Stimulated activated CD4-positive, alpha-beta T cell treated with anti-CD3 and anti-CD28 coated beads, Interleukin-12 subunit alpha, Interleukin-12 subunit beta, amount 100 ng/mL, for 48 hours (primary cell): ENCODE data around the gene FHAD1.

Experiments used
- DNase-seq, 3 donors: peaks; one replicate each; pipeline ENCODE4 v3.0.0-alpha.2; 2020; ENCODE audit warnings: low read depth in 2 of 3, low spot score in 1 of 3

The FHAD1 gene

DNA sequence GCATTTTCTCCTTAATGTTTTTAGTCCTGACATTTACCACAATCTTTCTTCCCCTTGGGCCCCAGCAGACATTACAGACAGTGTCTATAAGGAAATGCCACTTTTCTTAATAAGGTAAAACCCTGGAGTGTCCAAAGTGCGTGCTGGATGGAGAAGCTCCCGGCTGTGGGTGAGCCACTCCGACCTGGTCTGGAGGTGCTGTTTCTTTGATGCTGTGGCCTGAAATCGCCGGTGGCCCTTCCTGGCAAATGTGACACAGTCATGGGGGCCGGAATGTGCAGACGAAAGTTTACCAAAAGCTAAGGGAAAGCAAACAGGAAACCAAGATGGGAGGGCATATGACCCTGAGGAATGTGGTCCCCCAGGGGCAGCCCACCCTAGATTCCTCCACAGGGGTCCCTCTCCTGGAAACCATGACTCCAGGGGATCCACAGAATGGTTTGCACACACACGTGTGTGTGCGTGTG is 77.9 kb downstream of the FHAD1 start:
- no peak for DNase-seq

DNA sequence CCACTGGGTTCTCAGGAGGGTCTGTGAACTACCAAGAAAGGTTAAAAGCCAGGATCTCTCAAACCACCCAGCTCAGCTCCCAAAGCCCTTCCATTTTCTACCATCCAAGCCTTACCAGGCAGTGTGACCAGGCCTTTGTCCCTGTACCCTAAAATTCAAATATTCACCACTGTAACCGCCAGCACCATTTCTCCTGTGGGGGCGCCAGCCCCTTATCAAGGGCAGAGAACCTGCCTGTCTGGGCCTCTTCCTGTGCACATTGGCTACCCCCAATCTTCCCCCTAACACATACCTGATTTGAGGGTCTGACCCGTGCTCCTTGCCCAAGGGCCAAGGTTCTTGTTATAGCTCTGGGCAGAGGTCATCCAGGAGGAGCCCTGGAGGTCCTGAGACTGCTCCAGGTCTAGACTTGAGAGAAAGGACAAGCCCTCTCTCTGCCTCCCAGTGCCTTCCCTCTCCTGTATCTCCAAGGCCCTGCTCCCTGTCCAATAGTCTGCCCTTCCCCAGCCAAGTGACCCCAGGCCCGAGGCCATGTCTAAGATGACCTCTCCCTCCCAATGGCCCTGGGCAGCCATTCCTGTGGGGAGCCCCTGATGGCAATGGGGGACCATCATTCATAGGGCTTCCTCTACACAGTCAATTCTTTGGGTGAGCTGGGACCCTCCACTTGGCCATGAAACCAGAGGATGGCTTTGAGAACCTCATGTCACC is 78.5 kb downstream of the FHAD1 start:
- no peak for DNase-seq

DNA sequence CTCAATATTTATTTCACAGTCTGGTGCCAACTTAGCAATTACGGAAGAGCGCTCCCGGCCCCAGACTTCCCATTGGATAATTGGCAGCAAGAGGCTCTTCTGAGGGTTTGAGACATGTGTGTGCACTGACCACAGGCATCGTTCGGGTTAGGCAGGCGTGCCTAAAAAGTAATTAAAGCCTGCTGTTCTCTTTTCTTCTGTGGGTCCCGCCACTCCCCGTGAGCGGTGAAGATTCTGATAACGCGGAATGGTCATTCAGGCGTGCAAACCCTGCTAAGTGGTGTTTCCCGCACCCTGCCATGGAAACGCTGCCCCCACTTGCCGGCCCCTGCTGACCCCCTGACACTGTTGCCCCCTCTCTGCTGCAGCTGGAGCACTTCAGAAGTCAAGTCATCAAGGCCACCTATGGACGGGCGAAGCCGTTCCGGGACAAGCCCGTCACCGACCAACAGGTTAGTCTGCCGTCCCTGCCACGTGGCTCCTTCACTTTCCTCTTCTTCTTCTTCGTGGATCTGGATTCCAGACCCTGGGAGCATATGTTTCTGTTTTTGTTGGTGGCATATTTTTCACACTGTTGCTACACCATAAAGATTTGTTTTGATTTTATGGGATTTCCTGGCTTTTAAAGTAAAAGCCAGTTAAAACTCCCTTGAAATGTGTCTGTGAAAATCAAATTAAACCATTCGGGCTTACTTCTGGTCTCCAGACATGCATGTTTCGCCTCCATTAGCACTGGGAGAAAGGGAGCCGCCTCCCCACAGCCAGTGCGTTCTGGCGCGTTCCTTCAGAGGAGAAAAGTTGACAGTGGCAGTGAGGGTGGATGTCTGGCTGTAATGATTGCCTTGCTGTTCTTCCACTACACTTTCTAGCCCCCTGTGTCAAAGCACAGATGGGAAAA is 79.9 kb downstream of the FHAD1 start:
- no peak for DNase-seq

DNA sequence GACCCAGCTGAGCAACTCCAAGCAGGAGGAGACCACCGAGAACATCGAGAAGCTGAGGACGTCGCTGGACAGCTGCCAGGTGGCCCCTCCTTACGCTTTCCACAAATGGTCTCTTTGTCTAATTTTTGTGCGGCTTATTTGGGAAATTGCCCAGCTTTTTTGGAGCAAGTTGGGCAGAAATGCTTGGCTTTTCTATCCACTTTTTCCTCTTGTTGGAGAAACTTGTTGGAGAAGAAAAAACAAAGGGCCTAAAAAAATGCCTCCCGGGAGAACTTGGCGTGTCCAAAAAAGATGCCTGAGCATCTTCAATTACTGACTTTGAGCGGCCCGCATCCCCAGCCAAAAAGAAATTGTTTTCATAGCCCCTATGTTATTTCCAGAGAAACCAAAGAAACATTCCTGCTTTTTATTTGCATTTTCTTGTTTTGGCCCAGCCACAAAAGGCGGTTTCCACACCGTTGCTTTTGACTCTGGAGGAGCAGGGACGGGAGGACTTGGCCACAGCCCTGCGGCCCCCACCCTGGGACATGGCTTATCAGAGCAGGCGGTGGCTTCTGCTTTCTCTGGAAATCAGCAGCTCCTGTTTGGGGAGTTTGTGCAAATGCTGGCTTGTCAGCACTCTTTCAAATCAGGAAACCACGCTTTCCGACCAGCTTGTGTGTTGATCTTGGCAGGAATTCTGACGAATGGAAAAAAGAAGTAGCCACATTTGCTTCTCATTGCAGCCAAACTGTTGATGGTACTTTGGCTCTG is 81.5 kb downstream of the FHAD1 start:
- no peak for DNase-seq

DNA sequence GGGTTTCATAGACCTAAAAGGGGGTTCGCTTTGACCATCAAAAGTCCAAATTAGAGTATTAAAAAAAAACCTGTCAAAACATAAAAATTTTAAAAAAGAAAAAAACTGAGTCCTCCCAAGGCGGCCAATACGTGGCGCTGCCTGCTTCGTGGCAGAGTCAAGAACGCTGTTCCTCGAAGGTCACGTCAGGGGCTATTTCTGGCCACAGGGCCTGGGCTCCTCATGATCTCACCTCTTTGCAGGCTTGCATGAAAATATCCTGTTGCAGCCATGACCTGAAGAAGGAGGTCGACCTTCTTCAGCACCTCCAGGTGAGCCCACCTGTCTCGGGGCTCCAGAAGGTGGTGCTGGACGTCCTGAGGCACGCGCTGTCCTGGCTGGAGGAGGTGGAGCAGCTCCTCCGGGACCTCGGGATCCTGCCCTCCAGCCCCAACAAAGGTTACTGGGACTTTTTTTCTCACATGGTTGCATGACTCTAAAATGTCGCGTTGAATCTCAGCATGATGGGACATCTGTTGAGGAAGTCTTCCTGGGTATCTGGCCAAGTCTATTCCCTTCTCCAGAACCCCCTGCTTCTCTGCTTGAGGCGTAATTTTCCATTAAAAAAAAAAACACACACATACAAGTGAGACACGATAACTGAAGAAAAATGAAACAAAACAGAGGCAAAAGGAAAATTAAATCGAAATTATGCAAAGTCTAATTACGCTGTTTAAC is 82.2 kb downstream of the FHAD1 start:
- no peak for DNase-seq

DNA sequence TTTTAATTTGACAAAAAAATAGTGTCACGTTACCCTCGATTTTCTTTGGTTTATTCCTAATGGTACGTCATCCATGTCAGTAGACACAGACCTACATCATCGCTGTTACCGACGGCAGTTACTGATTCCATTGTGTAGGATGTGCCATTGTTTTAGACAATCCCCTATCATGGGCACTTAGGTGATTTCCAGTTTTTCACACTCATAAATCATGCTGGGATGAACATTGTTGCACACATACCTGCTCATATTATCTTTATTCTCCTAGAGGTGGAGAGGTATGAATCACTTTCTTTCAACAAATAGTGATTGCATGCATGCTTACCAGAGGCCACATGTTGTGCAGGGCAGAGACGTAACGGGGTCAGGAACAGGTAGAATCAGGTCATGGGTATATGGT is 83.0 kb downstream of the FHAD1 start:
- no peak for DNase-seq

DNA sequence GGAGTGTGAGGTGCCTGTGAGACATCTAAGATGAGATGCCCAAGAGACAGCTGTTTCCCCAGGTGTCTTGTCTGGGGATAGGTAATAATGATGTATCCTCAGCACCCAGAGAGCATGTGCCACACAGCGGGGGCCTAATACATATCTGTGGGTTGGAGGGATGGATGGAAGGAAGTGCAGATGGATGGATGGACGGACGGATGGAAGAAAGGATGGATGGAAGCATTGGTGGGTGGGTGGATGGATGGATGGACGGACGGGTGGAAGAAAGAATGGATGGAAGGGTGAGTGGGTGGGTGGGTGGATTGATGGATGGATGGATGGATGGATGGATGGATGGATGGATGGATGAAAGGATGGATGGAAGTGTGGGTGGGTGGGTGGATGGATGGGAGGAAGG is 84.2 kb downstream of the FHAD1 start:
- no peak for DNase-seq

DNA sequence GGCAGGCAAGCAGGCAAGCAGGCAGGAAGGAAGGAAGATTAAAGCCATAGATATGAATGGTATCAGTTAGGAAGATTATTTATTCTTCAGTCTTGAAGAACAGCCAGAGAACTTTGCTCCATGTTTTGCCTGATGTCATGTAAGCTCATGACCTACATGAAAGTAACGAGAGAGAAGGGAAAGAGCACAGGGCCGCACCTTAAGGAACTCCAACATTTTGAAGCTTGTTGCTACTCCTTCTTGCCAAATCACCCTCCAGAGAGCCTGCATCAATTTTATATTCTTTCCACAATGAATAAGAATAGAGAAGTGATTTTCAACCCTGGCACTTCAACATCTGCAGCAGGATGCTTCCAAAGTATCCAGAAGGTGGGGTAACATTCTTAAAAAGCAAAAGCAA is 84.7 kb downstream of the FHAD1 start:
- DNase-seq = no peak

DNA sequence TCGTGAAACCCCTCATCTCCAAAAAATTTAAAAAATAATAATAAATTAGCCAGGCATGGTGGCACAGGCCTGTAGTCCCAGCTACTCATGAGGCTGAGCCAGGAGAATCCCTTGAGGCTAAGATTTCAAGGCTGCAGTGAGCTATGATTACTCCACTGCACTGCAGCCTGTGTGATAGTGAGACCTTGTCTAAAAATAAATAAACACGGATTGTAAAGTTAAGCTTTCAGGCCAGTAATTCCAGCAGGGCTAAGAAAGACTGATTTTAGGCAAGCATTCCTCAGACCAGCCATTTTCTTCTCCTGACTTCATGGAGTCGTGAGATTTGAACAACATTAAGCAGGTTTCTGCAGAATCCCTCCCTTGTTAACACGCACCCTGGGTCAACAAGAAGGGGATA is 85.5 kb downstream of the FHAD1 start:
- no peak for DNase-seq

DNA sequence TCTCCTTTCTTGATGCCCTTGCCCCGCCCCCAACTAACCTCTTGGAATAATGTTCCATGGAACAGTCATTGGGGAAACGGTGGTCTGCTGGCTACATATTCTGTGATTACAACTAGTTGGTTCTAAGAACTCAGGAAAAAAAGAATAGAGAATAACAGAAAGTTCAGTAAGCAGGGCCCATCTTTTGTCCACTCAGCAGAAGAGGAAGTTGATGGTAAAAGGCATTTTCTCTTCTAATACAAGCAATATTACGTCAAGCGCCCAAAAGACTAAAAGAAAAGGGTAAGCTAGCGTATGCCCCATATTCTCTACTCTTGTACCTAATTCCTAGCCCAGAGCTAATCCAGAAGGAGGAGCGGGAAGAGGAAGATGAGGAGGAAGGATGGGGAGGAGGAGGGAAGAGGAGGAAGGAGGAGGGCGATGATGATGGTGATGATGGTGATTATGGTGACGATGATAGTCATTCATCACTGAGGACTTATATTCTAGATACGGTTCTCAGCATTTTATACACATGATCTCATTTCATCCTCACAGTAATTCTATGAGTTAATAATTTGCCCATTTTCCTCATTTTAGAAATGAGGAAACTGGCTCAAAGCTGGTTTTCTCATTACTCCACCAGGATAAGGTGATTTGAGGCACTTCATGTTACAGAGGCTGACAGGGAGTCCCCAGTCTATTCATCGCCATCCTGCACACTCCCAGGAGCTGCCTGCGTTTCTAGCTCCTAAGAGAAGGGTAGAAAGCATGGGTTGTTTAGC is 86.1 kb downstream of the FHAD1 start:
- DNase-seq = no peak

DNA sequence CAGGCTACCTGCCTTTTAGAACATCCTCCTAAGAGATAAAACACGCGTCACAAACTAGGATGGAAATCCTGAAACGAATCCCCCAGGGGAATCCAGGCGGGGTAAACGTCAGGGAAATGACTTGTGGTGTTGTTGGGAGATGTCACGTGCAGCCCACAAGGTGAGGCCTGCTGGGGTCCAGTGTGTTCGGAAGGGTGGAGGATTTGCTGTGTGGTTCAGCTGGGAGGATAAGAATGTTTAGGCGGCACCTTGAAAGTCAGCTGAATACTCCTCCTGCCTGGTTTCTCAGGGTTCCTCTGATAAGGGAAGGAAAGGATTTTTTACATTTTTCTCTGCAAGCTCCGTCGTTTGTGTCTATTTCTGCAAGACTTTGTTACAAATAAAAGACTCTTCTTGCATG is 88.0 kb downstream of the FHAD1 start:
- DNase-seq = no peak

DNA sequence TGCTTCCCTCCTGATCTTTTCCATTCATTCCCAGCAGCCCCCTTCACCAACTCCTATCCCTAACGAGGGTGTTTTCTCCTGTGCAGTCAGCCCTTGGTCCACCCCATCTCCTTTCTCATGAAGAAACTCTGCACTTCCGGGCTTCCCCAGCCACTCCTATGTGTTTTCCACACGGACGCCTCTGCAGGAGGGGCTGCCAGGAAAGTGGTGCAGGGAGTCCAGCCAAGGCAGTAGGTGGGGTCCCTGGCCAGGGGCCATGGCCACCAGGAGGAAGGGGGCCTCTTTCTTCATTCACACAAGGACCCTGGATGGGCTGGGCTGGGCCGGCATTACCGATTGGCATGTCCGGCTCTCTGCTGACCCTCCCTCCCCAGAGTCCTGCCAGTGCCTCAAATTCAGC is 89.8 kb downstream of the FHAD1 start:
- DNase-seq = no peak

DNA sequence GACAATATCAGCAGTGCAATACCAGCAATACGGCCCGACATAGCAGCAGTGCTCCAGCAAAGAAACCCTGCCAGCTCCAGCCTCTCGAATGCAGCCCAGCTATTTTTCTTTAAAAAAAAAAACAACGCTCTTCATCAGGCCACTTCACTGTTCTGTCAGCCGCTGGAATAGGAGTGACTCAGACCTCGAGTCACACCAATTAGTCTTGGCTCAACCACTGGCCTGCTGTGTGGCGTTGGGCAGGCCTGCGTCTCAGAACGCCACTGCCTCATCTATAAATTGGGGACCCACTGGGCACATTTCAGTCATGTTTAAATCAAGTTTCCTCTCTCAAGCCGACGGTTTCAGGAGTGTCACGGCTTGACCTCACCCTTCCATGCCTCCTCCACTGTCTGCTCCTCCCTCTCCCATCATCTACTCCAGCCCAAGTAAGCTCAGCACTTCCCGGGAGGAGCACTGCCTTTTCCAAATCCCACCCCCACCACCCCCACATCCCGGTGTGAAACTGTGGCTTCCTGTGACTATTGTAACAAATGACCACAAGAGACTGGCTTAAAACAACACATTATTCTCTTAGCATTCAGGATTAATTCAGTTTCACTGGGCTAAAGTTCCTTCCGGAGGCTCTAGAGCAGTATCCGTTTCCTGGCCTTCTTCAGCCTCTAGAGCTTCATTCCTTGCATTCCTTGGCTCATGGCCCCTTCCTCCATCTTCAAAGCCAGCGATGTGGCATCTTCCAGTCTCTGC is 90.8 kb downstream of the FHAD1 start:
- DNase-seq = no peak

DNA sequence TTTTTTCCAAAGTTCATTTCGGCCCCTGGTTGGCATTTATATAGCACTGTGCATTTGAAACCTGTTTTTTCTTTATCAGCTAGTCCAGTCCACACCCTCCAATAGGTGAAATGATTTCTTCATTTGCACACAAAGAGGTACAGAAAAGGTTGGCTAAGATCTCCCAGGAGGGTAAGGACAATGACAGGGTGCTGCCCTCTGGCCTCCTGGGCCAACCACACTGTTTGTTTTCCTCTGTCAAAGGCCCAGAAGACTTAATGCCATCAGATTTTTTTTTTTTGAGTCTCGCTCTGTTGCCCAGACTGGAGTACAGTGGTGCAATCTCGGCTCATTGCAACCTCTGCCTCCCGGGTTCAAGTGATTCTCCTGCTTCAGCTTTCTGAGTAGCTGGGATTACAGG is 92.5 kb downstream of the FHAD1 start:
- no peak for DNase-seq

DNA sequence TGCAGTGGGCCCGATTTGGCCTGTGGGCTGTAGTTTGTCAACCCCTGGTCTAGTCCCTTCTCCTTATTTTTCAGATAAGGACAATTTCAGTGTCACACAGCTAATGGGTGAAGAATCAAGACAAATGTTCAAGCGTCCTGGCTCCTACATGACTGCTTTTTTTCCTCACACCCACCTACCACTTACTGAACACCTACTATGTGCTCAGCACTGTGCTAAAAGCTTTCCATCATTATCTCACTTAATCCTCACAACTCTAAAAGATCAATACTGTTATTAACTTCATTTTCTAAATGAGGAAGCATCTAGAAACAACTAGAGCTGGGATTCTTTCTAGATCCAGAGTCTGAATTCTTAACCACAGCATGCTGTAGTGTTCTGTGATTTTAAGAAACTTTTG is 94.2 kb downstream of the FHAD1 start:
- DNase-seq = no peak

DNA sequence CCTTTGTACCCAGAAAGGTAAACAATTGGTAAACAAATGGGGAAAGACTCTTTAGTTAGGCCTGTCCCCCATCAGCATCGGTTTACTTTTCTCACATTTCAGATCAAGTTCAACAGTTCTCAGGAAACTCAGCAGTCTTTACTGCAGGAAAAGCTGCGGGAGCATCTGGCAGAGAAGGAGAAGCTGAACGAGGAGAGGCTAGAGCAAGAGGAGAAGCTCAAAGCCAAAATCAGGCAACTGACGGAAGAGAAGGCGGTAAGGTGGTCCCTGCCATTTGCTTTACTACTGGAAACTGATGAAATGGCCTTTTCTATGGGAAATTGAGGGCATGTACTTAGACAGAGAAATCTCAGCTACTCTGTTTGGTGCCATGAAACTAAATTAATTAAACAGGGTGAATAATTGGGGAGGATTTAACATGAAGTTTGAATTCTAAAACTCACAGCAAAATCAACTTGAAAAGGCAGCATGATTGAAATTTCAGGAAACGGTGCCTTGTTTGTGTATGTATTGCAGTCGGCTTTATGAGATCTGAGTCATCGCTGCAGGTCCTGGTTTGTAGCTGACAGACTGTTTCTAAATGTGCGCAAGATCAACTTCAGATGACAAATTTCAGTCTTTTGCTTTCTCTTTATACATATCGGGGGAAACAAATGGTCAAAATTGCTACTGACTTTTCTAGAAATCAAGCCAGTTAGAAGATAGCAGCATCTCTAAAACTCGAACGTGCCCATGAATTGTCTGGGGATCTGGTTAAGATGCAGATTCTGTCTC is 94.8 kb downstream of the FHAD1 start:
- DNase-seq = no peak

DNA sequence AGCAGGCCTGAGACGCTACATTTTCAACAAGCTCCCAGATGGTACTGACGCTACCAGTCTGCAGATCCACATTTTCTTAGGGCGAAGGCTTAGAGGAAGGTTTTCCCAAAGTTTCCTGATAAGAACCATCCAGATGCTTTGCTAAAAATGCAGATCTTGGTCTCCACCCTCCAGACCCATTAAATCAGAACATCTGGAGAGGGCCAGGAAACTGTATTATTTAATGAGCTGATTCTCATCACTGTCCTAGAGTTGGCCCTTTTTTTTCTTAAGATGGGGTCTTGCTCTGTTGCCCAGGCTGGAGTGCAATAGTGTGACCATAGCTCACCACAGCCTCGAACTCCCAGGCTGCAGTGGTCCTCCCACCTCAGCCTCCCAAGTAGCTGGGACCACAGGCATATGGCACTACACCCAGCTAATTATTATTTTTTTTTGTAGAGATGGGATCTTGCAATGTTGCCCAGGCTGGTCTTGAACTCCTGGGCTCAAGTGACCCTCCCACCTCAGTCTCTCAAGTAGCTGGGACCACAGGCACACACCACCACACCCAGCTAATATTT is 95.5 kb downstream of the FHAD1 start:
- no peak for DNase-seq

DNA sequence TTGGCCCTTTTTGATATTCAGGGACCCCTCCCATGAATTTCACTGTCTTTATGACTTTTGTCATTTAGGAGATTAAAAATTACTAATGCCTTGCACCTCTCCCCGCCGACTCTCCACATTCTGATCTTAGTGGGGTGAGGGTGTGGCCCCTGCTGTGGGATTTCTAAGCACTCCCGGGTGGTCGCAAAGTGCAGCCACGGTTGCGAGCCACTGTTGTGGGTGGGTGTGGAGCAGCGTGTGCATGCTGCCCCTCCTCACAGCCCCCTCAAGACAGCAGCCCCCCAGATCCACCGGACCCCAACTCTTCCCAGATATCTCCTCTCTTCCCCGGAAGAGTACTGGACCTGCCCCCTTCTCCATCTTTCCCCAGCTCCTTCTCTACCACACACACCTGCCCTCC is 96.1 kb downstream of the FHAD1 start:
- no peak for DNase-seq

DNA sequence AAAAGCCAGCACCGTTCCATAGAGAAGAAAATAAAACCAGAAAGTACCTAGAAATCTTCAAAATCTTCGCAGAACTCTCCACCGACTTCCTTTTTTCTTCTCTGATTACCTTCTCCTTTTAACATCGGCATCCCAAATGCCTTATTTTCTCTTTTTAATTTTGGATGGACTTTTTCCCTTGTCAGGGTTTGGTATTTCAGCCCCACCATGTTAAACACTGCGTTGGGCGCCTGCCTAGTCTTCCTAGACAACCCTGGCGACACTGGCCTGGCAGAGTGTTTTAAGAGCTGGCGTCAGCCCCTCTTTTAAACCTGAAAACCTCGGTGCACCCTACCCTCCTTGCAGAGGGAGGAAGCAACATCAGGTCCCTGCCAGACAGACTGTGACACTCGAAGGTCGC is 96.7 kb downstream of the FHAD1 start:
- DNase-seq = no peak
